GM12891 (cell line): ENCODE measurements around the gene AHCYL1.
"Not testable (repeated sequence)": the region's sequence is repeated elsewhere in the genome, so short reads cannot be mapped to it uniquely, and the experiment has no call there.

Experiments
- DNase-seq: peaks from one replicate; pipeline ENCODE4 v3.0.0; 2011; ENCODE audit warnings: low spot score; ENCODE audit not compliant: insufficient read length
- FAIRE-seq: peaks from 2 replicates; lab custom pipeline; 2011; peaks lifted over from hg19 to GRCh38; lab: Jason Lieb, UNC
- PAX5 ChIP-seq: IDR thresholded peaks from 2 replicates; pipeline ENCODE4 v1.6.1; 2011; ENCODE audit warnings: low read length, moderate library complexity, mild to moderate bottlenecking; ENCODE audit not compliant: insufficient read depth, severe bottlenecking
- POLR2A ChIP-seq: IDR thresholded peaks from 2 replicates; pipeline ENCODE4 v1.6.1; 2011; ENCODE audit warnings: low read depth, low read length, control low read depth
- POLR2AphosphoS5 ChIP-seq: IDR thresholded peaks from 2 replicates; pipeline ENCODE4 v1.6.1; 2011; ENCODE audit warnings: low read depth, low read length, control low read depth
- POU2F2 ChIP-seq: IDR thresholded peaks from 2 replicates; pipeline ENCODE4 v1.6.1; 2011; ENCODE audit warnings: low read depth, mild to moderate bottlenecking, control low read depth, low read length, moderate library complexity
- SPI1 ChIP-seq: IDR thresholded peaks from 2 replicates; pipeline ENCODE4 v1.6.1; 2011; ENCODE audit warnings: low read depth, low read length, control low read depth
- TAF1 ChIP-seq: IDR thresholded peaks from 2 replicates; pipeline ENCODE4 v1.6.1; 2011; ENCODE audit warnings: low read depth, low read length, control low read depth

AHCYL1 gene

DNA sequence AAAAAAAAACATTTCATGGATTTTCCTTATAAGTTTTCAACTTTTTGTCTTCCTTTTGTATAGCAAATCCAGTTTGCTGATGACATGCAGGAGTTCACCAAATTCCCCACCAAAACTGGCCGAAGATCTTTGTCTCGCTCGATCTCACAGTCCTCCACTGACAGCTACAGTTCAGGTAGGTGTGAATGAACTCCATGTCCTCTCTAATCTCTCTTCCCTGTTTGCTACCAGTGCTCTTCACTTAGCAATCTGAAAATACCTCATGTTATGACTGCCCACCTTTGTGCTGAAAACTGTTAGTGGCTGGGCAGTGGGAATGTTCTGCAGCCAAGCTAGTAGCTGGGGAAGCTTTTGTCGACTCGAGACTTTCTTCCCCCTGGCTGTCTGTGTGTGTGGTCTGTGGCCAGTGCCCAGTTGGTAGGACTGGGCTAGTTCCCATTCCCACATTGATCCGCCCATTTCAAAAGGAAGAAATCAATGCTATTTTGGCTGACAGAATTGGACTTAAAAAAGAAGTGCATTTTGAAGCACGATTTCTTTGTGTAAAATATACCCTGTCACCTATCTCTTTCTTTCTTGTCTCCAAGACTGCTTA is 24.5 kb downstream of the AHCYL1 start:
- TF ChIP-seq SPI1 = no peak
- TF ChIP-seq TAF1 = no peak
- TF ChIP-seq POLR2AphosphoS5 = no peak
- DNase-seq (no peak), FAIRE-seq (no peak)

DNA sequence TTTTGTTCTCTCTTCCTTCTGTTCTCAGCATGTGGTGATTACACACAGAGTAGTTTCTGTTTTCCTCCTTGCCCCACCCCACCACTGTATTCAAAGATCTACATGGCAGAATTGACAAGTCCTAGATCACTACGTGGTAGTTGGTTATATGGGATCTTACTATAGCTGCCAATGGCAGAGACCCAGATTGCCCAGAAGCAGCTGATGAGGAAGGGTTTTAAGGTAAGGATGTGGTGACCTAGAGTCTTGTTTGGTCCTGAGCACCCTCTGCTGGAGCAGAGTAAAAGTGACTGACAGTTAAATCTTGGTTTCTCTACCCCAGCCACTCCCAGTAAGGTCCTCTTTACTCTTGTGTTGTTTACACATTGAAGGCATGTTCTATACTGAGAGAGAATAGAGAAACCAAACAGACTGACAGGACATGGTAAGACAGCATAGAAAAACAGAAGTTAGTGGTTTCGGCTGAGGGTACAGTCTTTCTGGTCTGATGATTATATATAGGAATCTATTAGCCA is 27.0 kb downstream of the AHCYL1 start:
- TF ChIP-seq SPI1 = no peak
- no peak for TF ChIP-seq POLR2A
- no peak for TF ChIP-seq TAF1
- no peak for TF ChIP-seq PAX5
- no peak for TF ChIP-seq POU2F2
- TF ChIP-seq POLR2AphosphoS5 = no peak
- peak; percentile 91 for FAIRE-seq
- peak; percentile 51 for DNase-seq

DNA sequence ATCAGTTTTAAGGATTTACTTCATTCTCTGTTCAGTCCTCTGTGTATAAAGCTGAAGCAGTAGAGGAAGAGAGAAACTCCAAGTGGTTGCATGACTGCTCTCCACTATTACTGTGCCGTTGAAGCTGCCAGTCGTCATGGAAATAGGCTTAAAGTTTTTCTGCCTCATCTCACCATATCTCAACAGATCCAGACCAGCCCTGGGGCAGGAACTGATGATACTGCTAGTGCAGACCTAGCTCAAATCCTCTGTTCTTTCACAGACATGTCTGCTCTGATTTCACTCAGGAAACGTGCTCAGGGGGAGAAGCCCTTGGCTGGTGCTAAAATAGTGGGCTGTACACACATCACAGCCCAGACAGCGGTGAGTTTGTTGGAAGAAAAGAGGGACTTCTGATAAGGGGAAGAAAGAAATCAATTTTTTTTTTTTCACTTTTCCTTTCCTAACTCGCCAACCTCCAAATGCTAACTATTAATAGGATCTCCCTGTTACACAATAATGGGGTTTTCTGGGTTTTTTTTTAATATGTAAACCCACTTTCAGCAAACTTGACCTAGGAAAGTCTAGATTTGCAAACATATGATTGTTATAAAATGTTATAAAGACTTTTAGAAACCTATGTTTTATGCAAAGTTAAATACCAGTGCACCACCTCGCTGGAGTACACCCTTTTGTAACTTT is 27.7 kb downstream of the AHCYL1 start:
- TF ChIP-seq POLR2AphosphoS5 (no peak), POU2F2 (no peak), SPI1 (no peak; the same call in 1 of the 2 replicates), POLR2A (no peak), PAX5 (no peak), TAF1 (no peak)
- DNase-seq = peak; percentile 17
- FAIRE-seq = no peak

DNA sequence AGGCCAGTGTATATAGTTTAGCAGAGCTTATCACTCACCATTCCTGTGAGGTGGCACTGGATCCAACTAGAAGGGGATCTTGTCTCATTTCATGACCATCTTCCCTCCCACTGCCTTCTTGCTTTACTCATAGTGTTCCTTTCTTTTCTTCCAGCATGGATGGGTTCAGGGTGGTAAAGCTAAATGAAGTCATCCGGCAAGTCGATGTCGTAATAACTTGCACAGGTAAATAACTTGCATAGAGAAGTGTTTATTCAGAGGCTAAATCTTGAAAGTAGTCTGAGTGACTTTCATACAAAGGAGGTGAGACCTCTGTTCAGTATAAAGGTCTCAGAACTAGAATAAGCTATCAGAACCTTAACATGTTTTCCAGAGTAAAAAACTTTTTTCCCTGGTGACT is 33.2 kb downstream of the AHCYL1 start:
- DNase-seq (no peak), FAIRE-seq (no peak)
- no peak for TF ChIP-seq POLR2A

DNA sequence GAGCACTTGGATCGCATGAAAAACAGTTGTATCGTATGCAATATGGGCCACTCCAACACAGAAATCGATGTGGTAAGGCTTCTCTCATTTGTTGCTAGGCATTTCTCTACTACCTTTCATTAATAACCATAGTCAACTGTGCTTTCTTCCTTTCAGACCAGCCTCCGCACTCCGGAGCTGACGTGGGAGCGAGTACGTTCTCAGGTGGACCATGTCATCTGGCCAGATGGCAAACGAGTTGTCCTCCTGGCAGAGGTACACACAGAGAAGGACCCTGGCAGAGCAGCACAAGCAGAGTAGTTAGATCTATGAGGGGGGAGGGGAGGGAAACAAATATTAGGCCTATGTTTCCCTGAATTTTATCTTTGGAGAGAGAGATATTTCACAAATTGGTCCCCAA is 33.8 kb downstream of the AHCYL1 start:
- no peak for DNase-seq

DNA sequence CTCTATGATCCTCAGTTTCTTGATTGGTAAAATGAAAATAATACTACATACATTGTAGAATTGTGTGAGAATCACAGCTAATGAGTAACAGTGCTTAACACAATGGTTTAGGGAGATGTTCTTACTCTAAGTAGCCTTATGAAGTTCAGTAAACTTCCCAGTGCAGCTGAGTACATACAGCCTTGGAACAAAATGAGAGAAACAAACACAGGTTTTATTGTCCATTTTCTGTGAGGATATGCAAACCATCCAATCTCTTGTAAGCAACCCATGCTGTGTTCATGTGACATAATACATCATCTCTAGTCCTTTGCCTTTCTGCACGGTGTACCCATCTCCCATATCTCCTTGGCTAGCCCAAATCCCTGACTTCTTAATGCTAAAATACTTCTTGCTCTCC is 35.2 kb downstream of the AHCYL1 start:
- DNase-seq = no peak
- TF ChIP-seq POLR2AphosphoS5 (no peak), POU2F2 (no peak), TAF1 (no peak), POLR2A (no peak)
- no peak for FAIRE-seq

More for the DNA sequence above, 33.8 kb downstream of the AHCYL1 start:
- TF ChIP-seq POLR2A (no peak), SPI1 (no peak), POLR2AphosphoS5 (no peak)
- FAIRE-seq = no peak

DNA sequence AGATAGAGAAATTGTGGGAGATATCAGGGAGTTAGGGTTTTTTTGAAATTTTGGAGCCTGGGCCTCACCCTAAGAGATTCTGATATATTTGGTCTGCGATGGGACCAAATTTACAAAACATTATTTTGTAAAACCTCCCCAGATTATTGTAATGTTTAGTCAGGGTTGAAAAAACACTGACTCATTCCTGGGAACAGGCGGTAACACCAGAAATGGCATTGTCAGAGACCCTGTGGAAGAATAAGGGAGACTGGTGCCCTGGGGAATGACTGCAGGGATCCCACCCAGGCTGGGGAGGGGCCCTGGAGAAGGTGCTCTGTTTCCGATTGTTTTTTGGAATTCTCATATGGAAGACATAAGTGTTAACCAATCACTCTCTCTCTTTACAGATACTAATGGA is 36.7 kb downstream of the AHCYL1 start:
- DNase-seq = no peak
- TF ChIP-seq SPI1 = no peak
- TF ChIP-seq POU2F2 = no peak
- TF ChIP-seq POLR2A = no peak
- TF ChIP-seq POLR2AphosphoS5 = no peak
- TF ChIP-seq TAF1 = no peak
- no peak for TF ChIP-seq PAX5
- FAIRE-seq = no peak

DNA sequence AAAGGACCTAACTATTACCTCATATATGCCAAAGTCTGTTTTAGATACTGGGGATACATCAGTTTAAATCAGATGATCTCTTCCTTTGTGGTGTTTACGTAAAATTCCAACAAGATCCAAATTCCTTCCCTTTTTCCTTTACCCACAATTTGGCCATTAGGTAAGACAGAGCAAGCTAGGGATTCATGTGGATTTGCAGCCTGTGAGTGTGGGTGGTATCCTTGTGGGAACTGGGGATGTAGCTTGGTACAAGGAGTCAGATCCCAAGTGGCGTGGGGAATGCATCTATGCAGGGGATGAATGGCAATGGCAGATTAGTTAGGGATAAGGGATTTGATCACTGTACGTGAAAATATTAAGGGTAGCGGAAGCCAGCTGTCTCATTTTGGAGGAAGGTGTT is 40.0 kb downstream of the AHCYL1 start:
- FAIRE-seq = no peak
- no peak for DNase-seq

DNA sequence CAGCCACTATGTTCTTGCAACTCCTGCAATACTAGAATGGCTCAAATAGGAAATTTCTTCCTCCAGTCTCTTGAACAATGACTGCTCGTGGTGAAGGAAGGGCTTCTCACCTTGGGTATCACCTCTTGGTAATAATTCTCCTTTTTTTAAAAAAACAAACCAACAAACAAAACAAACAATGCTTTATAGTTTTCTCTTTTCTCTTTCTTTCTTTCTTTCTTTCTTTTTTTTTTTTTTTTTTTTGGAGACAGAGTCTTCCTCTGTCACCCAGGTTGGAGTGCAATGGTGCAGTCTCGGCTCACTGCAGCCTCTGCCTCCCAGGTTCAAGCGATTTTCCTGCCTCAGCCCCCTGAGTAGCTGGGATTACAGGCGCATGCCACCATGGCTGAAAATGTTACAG is 46.1 kb downstream of the AHCYL1 start:
- FAIRE-seq, DNase-seq: not testable (repeated sequence)

More for the DNA sequence above, 40.0 kb downstream of the AHCYL1 start:
- no peak for TF ChIP-seq POU2F2

DNA sequence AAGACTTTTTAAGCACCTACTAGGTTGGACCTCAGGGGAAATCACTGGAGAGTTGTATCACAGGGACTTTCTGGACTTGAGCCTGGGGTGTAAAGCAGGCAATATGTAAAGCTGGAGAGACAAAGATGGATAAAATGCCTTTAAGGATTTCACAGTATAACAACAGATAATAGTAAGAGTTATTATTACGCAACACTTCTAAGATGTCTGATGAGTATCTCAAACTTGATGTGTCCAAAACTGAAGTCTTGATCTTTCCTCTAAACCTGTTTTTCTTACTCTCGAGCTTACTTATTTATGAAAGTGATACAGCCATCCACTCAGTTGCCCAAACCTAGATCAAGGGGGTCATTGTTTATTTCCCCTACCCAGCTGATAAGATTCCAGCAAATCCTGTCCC is 47.8 kb downstream of the AHCYL1 start:
- no peak for TF ChIP-seq POU2F2
- TF ChIP-seq SPI1 = no peak
- no peak for TF ChIP-seq POLR2A
- no peak for TF ChIP-seq POLR2AphosphoS5
- no peak for TF ChIP-seq PAX5
- TF ChIP-seq TAF1 = no peak
- FAIRE-seq (no peak), DNase-seq (no peak)

- FAIRE-seq (no peak), DNase-seq (no peak)
- TF ChIP-seq TAF1 (no peak), POLR2A (no peak), PAX5 (no peak), POU2F2 (no peak), POLR2AphosphoS5 (no peak), SPI1 (no peak)
These were observed 48.9 kb downstream of the AHCYL1 start for GRCh38 chr1:110033421-110033820.
